NCI-H526 (cell line): Measurements from ENCODE around the gene PGC.
"Not testable (repeated sequence)": the region's sequence is repeated elsewhere in the genome, so short reads cannot be mapped to it uniquely, and the experiment has no call there.

Experiments
- DNase-seq, 2 experiments: peaks; one replicate each; lab custom pipeline; 2025; lab: John Stamatoyannopoulos, UW

Gene PGC

DNA sequence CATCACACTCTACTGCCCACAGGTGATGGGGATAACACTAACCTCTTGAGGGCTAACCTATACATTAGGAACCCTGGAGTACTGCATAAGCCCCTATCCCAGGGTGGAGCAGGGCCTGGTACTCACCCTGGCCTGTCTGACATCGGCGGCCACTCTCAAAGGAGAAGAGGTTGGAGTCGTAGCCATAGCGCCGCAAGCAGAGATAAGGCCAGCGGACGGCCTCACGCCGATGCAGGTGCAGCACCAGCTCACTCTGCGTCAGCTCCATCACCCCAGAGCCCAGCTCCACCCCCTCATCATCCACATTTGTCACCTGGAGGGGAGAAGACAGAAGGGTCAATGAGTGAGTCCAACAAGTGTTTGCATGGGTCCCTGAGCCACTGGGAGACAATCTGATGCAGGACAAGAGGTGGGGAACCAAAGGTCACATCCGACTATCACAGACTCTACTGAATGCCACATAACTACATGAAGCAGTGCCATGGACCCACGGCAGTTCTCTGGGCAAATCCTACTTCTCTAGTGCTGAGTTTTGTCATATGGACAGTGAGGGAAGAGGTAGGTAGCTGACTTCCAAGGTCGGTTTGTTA is 28.2 kb upstream of the PGC start:
- DNase-seq: no peak

GRCh38 chr6:41774841-41775240 is 27.6 kb upstream of the PGC start:
- no peak for DNase-seq

DNA sequence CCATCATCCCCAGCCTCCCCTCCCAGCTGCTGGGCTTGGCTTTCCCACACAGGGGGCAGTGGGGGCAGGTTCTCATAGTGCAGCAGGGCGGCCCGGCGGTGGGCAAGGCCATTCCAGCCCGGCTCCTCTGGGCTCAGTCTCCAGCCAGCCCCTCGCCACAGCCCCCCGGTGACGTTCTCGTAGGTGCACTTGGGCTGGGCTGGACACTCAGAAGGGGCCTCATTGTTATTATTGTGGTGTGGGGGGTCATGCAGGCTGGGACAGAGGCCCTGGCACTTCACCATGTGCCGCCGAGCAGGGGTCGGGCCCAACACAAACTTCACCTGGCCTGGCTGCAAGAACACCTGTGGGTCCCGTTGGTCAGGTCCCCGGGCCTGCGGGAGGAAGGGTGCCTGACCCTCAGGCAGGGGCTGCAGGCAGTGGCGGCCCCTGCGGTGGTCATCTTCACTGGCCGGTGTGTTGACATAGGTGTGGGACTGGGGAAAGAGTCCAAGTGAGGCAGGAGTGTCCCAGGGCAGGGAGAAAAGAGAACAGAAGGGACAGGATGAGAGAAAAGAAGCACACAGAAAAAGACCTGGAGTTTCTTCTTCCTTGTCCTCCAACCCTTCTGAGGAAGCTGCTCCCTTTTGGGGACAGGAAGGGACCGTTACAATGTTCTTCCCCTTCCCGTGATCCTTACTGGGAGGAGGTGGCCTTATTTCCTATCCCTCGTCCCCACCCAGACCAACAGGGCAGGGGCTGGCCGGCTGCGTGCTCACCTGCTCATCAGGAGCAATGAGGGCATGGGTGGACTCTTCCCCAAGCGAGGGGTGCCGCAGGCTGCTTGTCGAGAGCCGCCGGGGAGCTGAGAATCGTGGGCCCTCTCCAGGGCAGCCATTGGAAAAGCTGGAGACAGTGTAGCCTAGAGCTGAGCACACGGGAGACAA is 24.1 kb upstream of the PGC start:
- DNase-seq: no peak

- no peak for DNase-seq
These were observed 23.3 kb upstream of the PGC start for GRCh38 chr6:41770381-41771057.

GRCh38 chr6:41769376-41769775 is 22.2 kb upstream of the PGC start:
- no peak for DNase-seq

- no peak for DNase-seq
These were observed 21.5 kb upstream of the PGC start for GRCh38 chr6:41768545-41769308.

- DNase-seq: no peak
These were observed 20.1 kb upstream of the PGC start for GRCh38 chr6:41767112-41767833.

GRCh38 chr6:41766043-41766664 is 19.0 kb upstream of the PGC start:
- DNase-seq: not testable (repeated sequence)

DNA sequence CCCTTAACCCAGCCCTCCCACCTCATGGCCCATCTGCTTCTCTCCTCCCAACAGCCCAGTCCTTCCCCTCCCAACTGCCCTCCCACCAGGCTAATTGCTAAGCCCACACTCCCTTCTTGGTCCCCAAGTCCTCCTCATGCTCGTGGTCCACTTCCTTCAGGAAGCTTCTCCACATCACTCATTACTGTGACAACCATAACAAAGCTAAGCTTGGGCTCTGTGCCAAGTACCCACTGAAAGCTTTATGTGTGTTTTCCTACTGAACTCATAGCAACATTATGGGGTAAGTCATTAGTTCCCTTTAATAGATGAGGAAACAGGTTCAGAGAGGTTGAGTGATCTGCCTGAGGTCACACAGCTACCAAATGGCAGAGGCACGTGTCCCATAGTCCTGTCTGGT is 16.3 kb upstream of the PGC start:
- DNase-seq: no peak

GRCh38 chr6:41759905-41760579 is 12.8 kb upstream of the PGC start:
- no peak for DNase-seq

DNA sequence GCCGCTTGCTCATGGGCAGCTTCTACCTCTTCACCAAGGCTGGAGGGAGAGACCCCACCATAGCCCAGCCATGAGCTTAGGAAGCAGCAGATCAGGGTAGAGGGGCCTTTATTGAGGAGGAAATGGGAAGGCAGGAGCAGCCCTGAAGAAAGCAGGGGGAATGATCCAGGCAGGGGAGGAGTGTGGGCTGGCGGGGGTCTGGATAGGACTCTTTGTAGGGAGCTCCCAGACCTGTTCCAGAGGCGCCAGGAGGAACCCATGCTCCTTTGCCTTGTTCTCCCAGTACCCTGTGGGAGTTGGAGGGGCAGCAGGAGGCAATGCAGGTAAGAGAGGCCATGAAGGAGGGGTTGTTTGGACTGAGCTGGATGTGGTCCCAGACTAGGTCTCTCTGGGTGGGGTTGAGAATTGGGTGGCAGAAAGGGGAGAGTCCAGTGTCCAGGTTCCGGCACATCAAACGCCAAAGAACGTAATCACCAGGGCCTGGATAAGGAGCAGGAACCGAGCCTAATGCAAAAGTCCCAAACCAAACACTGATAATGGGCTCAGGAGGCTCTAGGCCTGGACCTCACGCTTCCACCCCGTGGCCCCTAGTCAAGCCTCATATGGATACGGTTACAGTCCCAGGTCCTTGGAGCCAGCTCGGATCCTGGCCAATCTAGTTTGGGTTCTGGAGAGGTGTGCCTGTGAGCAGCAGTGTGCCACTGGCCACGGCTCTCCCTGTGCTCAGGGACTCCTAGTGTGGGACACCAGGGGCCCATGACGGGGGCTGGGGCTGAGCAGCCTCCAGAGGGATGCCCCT is 12.1 kb upstream of the PGC start:
- DNase-seq: no peak

DNA sequence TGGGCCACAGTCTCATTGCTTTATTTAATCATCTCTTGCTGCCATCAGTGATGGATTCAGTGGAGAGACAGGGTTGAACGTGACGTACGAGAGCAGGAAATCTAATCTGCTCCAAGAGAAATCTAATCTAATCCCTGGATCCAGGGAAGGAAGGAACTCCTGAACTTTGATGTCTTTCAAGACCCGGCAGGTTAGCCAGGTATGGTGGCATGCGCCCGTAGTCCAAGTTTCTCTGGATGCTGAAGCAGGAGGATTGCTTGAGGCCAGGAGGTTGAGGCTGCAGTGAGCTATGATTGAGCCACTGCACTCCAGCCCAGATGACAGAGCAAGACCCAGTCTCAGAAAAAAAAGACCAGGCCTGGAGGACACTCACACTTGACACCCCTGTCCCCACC is 11.4 kb upstream of the PGC start:
- DNase-seq: no peak

GRCh38 chr6:41757931-41758640 is 10.9 kb upstream of the PGC start:
- DNase-seq: no peak

GRCh38 chr6:41757271-41757670 is 10.1 kb upstream of the PGC start:
- no peak for DNase-seq

GRCh38 chr6:41756354-41756753 is 9.2 kb upstream of the PGC start:
- DNase-seq: no peak

GRCh38 chr6:41755895-41756294 is 8.7 kb upstream of the PGC start:
- no peak for DNase-seq

DNA sequence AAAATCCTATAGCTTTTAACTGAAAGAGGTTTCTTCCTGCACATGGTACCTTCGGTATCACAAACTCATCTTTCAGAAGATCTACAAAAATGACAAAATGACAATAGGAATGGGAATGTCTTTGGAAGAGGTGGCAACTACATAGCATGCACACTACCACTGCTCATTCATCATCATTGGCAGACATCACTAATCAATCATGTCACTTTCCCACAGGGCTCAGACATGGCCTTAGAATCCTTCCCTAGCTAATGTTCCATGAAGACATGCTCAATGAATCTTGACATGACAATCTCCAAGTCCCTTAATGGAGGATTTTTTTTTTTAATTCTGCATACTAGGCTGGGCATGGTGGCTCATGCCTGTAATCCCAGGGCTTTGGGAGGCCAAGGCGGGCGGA is 3.2 kb upstream of the PGC start:
- DNase-seq: no peak

GRCh38 chr6:41748542-41748941 is 1.3 kb upstream of the PGC start:
- DNase-seq: no peak

- DNase-seq: no peak
These were observed 893 bp upstream of the PGC start for GRCh38 chr6:41748102-41748477.
